ENCODE data around the gene GATC. TPM values are rescaled to one million over a fixed set of nuclear protein-coding genes. Genes with fewer than 3 reads are reported as not detected.

GATC gene
- total RNA-seq, 2 experiments from 2014 or later = 18.6 to 19.4 TPM

DNA sequence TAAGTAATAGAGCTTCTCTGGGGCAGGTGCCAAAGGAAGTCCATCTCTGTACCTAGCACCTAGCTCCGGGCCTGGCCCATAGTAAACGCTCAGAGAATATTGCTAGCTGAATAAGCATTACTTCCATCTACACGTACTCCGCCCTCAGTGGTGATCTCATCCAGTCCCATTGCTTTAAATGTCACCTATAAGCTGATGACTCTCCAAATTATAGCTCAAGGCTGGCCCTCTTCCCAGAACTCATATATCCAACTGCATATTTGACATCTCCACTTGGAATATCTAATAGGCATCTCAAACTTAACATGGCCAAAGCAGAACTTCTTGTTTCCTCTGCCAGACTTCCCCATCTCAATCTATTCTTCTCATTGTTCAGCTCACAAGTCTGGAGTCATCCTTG, 42.8 kb downstream of the GATC start:
- H3K27me3 ChIP-seq (ENCODE audit: control insufficient read depth in 1 of 2, insufficient read depth in 2 of 2, low read length in 2 of 2) = no peaks in the 10 kb centered on the region
- no peaks in the 10 kb centered on the region for H3K4me1 ChIP-seq (ENCODE audit: insufficient read depth, low read length)
- Mint-ChIP-seq H3K36me3 (ENCODE audit: low read depth) (no peaks in the 10 kb centered on the region), H3K4me1 (ENCODE audit: low read depth) (no peaks in the 10 kb centered on the region), H3K27ac (no peak overlapping the region), H3K9me3 (no peaks in the 10 kb centered on the region), H3K27me3 (no peaks in the 10 kb centered on the region), H3K4me3 (no peak overlapping the region)
- POLR2A ChIA-PET = no interaction called here
- DNase-seq (no peak), ATAC-seq (ENCODE audit: poor library complexity) (no peak)
- no peak overlapping the region for H3K27ac ChIP-seq (ENCODE audit: low read depth in 1 of 2, low read length in 2 of 2)
- intact Hi-C loops (cut with DNase I, micrococcal nuclease) = no loop called here
- CTCF ChIA-PET = no interaction called here
- no peak overlapping the region for H3K4me3 ChIP-seq (ENCODE audit: low read length)
- H3K36me3 ChIP-seq (ENCODE audit: insufficient read depth, low read length) = no peaks in the 10 kb centered on the region
- TF ChIP-seq, protein P1, sequence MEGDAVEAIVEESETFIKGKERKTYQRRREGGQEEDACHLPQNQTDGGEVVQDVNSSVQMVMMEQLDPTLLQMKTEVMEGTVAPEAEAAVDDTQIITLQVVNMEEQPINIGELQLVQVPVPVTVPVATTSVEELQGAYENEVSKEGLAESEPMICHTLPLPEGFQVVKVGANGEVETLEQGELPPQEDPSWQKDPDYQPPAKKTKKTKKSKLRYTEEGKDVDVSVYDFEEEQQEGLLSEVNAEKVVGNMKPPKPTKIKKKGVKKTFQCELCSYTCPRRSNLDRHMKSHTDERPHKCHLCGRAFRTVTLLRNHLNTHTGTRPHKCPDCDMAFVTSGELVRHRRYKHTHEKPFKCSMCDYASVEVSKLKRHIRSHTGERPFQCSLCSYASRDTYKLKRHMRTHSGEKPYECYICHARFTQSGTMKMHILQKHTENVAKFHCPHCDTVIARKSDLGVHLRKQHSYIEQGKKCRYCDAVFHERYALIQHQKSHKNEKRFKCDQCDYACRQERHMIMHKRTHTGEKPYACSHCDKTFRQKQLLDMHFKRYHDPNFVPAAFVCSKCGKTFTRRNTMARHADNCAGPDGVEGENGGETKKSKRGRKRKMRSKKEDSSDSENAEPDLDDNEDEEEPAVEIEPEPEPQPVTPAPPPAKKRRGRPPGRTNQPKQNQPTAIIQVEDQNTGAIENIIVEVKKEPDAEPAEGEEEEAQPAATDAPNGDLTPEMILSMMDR (IDR thresholded peaks at IDR 0.05) = no peak
- H3K9me3 ChIP-seq (ENCODE audit: control insufficient read depth in 1 of 2, insufficient read depth in 1 of 2, low read length in 2 of 2) = no peaks in the 10 kb centered on the region

DNA sequence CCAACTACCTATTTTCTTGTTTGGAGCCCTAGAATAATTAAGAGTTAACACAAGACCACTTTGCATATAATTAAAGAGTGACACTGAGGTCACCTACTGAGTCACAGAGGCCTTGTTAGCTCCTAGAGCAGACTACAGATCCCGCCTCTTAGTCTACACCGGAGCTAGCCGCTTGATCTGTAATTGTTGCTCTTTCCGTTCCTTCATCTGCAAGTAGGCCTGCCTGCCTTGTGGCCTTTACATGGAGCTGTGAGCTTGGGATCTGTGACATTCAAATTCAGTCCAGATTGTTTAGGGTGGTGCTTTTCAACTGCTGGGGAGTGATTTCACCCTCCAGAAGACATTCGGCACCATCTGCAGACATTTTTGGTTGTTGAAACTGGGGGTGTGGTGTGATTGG, 44.1 kb downstream of the GATC start:
- Histone ChIP-seq H3K27ac (ENCODE audit: low read depth in 1 of 2, low read length in 2 of 2) (no peak overlapping the region), H3K4me3 (ENCODE audit: low read length) (no peak overlapping the region), H3K27me3 (ENCODE audit: control insufficient read depth in 1 of 2, insufficient read depth in 2 of 2, low read length in 2 of 2) (no peaks in the 10 kb centered on the region), H3K9me3 (ENCODE audit: control insufficient read depth in 1 of 2, insufficient read depth in 1 of 2, low read length in 2 of 2) (no peaks in the 10 kb centered on the region), H3K4me1 (ENCODE audit: insufficient read depth, low read length) (peaks cover 5% of the 10 kb centered on the region), H3K36me3 (ENCODE audit: insufficient read depth, low read length) (no peaks in the 10 kb centered on the region)
- Mint-ChIP-seq H3K27ac (no peak overlapping the region), H3K27me3 (no peaks in the 10 kb centered on the region), H3K36me3 (ENCODE audit: low read depth) (no peaks in the 10 kb centered on the region), H3K4me1 (ENCODE audit: low read depth) (peaks cover 6% of the 10 kb centered on the region), H3K4me3 (peak overlapping the region; percentile 2), H3K9me3 (no peaks in the 10 kb centered on the region)
- no peak for ATAC-seq (ENCODE audit: poor library complexity)
- ChIA-PET POLR2A (no interaction called here), CTCF (interaction anchor here (1.4 kb wide), 1 partner anchor 20 kb away, joined by 4 read pairs; the partner anchor contains the start of gene SRSF9)
- intact Hi-C loops (cut with DNase I, micrococcal nuclease) = no loop called here
- TF ChIP-seq, protein P1 (IDR thresholded peaks at IDR 0.05) = no peak
- no peak for DNase-seq

DNA sequence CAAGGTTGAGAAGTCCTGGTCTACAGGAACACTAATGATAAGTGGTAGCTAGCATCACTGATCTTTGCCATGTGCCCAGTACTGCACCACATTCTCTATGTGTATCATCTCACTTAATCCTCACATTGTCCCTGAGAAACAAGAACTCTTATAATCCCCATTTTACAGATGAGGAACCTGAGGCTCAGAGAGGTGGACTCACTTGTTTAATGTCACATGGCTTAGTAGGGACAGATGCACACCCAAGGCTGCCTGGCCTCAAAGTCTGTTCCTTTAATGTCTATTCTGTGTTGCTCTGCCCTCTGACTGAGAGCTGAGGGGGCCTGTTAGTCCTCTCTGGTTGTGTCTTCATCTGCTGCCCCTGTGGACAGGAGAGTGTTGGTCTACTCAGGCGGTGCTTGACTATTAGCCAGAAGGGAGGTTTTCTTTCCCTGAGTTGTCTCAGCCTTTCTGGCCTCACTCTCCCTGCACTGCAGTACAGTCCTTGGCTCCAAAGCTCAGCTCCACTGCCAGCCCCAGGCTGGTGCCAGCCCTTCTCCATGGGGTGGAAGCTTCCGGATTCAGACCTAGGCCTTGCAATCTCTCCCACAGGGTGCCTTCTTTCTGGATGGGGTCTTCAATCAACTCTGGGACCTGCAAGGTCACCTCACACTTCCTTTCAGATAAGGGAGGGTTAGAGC, 44.7 kb downstream of the GATC start:
- Mint-ChIP-seq H3K9me3 (no peaks in the 10 kb centered on the region), H3K36me3 (ENCODE audit: low read depth) (peaks cover 4% of the 10 kb centered on the region), H3K4me3 (no peak overlapping the region), H3K27ac (no peak overlapping the region), H3K27me3 (no peaks in the 10 kb centered on the region), H3K4me1 (ENCODE audit: low read depth) (peaks cover 13% of the 10 kb centered on the region)
- Histone ChIP-seq H3K9me3 (ENCODE audit: control insufficient read depth in 1 of 2, insufficient read depth in 1 of 2, low read length in 2 of 2) (no peaks in the 10 kb centered on the region), H3K4me1 (ENCODE audit: insufficient read depth, low read length) (peaks cover 8% of the 10 kb centered on the region), H3K36me3 (ENCODE audit: insufficient read depth, low read length) (no peaks in the 10 kb centered on the region), H3K27ac (ENCODE audit: low read depth in 1 of 2, low read length in 2 of 2) (no peak overlapping the region), H3K27me3 (ENCODE audit: control insufficient read depth in 1 of 2, insufficient read depth in 2 of 2, low read length in 2 of 2) (no peaks in the 10 kb centered on the region), H3K4me3 (ENCODE audit: low read length) (no peak overlapping the region)
- POLR2A ChIA-PET = interaction anchor here (1.0 kb wide), 1 partner anchor 45 kb away, joined by 3 read pairs; no protein-coding TSS in a partner anchor
- TF ChIP-seq, protein P1 (IDR thresholded peaks at IDR 0.05) = no peak
- ATAC-seq (ENCODE audit: poor library complexity) = no peak
- CTCF ChIA-PET = interaction anchor here (1.4 kb wide), 1 partner anchor 21 kb away, joined by 4 read pairs; the partner anchor contains the start of gene SRSF9
- no peak for DNase-seq
- intact Hi-C loops (cut with DNase I, micrococcal nuclease) = no loop called here

All from CD4-positive, alpha-beta T cell (primary cell).